KOPT-K1 (cell line): Measurements from ENCODE around the gene COL11A2.

Experiments used
- H3K27ac ChIP-seq: fragments of 200-600 bp; sonication (generic); 2 replicates; pipeline ENCODE4 v1.5.1; 2016; ENCODE audit warnings: antibody characterized with exemption, mild to moderate bottlenecking, low read depth, low read length; ENCODE audit not compliant: poor library complexity, severe bottlenecking
- H3K36me3 ChIP-seq: fragments of 200-600 bp; sonication (generic); 2 replicates; pipeline ENCODE4 v1.5.1; 2017; ENCODE audit warnings: antibody characterized with exemption, mild to moderate bottlenecking, low read length, moderate library complexity; ENCODE audit not compliant: insufficient read depth
- H3K9me3 ChIP-seq: fragments of 200-600 bp; sonication (generic); 2 replicates; pipeline ENCODE4 v1.5.1; 2017; ENCODE audit warnings: antibody characterized with exemption, low read length, mild to moderate bottlenecking; ENCODE audit not compliant: insufficient read depth, poor library complexity, severe bottlenecking

COL11A2 gene

GRCh38 chr6:33142501-33143070 lies 49.7 kb downstream of the COL11A2 start:
- Histone ChIP-seq H3K36me3 (no peaks in the 10 kb centered on the region), H3K27ac (no peak overlapping the region), H3K9me3 (no peaks in the 10 kb centered on the region)

DNA sequence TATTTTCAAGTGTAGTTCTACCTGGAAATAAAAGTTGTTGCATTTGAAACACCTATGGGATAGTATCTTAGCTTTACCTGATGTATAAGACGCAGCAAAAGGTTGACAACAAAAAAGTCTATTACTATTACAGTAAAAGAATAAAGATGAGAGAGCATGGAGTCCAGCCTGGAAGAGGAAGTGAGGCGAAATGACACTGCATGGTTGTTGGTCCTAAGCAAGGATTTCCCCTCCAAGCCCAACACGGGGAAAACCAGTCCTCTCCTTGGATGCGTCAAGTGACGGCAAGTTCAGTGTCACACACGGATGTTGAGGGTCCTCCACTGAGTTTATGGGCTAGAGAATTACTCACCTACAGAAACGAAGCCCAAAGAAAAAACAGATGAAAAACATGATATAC lies 51.7 kb downstream of the COL11A2 start:
- Histone ChIP-seq H3K9me3 (no peaks in the 10 kb centered on the region), H3K27ac (no peak overlapping the region)

DNA sequence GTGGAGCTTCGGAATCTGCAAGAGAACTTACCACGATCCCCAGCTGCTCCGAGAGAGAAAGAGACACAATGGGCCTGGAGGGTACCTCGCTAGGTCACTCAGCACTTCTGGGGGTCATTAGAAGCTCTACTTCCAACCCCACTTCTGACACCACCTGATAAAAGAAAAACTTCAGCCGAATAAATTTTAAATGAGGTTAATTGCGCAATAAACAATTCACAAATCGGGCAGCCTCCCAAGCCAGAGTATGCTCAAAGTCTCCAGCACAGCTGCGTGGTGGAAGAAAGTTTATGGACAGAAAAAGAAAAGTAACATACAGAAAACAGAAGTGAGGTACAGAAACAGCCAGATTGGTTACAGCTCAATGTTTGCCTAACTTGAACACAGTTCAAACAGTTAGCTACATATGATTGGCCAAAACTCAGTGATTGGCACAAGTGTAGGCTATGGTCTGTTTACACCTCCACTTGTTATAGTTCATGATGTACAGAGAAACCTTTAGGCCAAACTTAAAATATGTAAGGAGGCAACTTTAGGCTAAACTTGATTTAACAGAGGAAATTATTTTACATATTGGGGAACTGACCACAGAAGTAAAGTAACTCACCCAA lies 52.6 kb downstream of the COL11A2 start:
- Histone ChIP-seq H3K9me3 (no peaks in the 10 kb centered on the region), H3K27ac (no peak overlapping the region)

More for the DNA sequence above, 51.7 kb downstream of the COL11A2 start:
- H3K36me3 ChIP-seq, result no peaks in the 10 kb centered on the region

GRCh38 chr6:33136310-33136900 lies 55.9 kb downstream of the COL11A2 start:
- no peaks in the 10 kb centered on the region for H3K36me3 ChIP-seq
- no peaks in the 10 kb centered on the region for H3K9me3 ChIP-seq
- no peak overlapping the region for H3K27ac ChIP-seq

More for the DNA sequence above, 52.6 kb downstream of the COL11A2 start:
- H3K36me3 ChIP-seq, result no peaks in the 10 kb centered on the region

DNA sequence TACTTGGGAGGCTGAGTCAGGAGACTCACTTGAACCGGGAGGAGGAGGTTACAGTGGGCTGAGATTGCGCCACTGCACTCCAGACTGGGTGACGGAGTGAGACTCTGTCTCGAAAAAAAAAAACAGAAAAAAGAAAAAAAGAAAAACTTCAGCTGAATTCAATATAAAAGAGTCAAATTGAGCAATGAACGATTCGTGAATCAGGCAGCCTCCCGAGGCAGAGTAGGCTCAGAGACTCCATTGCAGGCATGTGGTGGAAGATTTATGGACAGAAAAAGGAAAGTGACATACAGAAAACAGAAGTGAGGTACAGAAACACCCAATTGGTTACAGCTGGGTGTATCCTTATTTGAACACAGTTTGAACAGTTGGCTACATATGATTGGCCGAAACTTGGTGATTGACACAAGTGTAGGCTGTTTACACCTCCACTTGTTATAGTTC lies 60.2 kb downstream of the COL11A2 start:
- Histone ChIP-seq H3K9me3 (no peaks in the 10 kb centered on the region), H3K27ac (no peak overlapping the region), H3K36me3 (no peaks in the 10 kb centered on the region)

GRCh38 chr6:33128318-33128717 lies 63.9 kb downstream of the COL11A2 start:
- Histone ChIP-seq H3K36me3 (no peaks in the 10 kb centered on the region), H3K27ac (no peak overlapping the region), H3K9me3 (peaks cover 21% of the 10 kb centered on the region)

DNA sequence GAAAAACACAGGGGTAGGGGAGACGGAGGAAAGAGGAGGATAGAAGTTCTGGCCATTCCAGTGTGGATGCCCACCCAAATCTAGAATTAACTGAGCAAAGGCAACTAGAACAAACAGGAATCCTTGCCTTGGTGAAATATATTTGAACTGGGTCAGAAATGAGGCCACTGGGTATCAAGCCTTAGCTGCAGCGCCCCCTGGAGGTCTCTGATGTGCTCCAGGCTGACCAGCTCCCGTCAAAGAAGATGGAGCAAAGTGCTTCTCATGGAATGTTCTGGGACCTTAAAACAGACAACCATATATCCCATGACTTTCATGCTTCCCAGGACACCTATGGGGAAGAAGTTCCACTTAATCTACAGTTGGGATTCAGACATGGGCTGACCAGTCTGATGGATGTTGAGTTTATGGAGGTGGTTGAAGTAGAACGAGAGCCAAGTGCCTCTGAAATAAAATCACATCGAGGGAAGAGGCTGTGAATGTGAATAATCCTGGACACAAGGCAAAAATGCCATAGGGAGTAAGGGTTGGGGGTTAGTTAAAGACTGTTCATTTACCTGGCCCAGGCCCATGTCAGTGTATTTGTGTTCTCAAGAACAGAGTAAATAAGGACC lies 66.1 kb downstream of the COL11A2 start:
- H3K36me3 ChIP-seq, result no peaks in the 10 kb centered on the region
- H3K9me3 ChIP-seq, result peaks cover 22% of the 10 kb centered on the region
- H3K27ac ChIP-seq, result no peak overlapping the region

DNA sequence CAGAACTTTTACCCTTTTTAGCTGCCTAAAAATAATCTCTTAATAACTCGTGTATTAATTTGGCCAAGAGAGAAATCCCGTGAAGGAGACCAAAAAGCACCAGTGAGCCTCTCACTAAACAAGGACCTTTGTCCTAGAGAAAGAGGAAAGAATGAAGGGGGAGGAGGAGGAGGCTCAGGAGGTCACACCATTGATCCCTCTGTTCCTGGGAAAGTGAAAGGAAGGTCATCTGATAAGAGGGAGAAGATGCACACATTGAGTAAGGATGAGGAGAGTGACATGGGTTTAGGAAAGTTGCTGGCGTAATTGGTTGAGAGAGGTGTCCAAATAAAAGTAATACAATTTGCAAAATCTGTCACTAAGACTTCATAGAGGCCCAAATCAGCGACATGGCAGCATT lies 67.3 kb downstream of the COL11A2 start:
- H3K27ac ChIP-seq, result no peak overlapping the region
- peaks cover 22% of the 10 kb centered on the region for H3K9me3 ChIP-seq
- H3K36me3 ChIP-seq, result no peaks in the 10 kb centered on the region

GRCh38 chr6:33124525-33124901 lies 67.8 kb downstream of the COL11A2 start:
- Histone ChIP-seq H3K27ac (no peak overlapping the region), H3K36me3 (no peaks in the 10 kb centered on the region), H3K9me3 (peaks cover 22% of the 10 kb centered on the region)

DNA sequence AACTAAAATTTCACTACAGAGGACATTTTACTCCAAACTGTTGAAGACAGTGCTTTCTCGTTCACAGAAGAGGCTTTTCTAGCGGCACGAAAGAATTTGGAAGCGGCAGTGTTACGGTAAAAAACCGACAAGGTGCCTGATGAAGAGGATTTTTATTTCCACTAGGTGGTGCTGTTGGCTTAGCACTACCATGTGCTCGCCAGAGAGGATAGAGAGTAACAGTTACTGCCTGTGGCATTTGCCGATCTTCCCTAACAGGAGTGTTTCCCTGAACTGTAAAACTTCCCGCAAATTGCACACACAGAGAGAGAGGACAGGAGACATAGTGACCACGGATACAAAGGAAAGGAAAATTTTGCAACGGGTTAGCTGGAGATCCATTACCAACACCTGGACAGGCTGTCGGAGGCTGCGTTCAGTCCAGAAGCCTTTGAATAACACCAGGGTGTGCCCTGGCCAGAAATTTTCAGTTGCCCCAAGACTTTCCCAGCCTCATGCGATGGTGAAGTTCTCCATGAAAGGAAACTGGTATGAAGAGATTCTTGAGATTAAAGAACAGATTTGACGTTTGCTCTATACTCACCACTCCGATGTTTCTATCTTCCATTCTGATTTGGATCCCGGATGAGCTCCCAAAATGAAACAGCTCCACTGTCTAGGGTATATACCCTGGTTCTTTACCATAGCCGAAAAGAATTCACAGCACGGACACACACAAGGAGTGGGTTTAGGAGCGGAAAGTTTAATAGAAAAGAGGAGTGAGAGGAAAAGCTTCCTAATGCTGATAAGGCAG lies 68.3 kb downstream of the COL11A2 start:
- peaks cover 22% of the 10 kb centered on the region for H3K9me3 ChIP-seq
- H3K27ac ChIP-seq, result no peak overlapping the region
- no peaks in the 10 kb centered on the region for H3K36me3 ChIP-seq

DNA sequence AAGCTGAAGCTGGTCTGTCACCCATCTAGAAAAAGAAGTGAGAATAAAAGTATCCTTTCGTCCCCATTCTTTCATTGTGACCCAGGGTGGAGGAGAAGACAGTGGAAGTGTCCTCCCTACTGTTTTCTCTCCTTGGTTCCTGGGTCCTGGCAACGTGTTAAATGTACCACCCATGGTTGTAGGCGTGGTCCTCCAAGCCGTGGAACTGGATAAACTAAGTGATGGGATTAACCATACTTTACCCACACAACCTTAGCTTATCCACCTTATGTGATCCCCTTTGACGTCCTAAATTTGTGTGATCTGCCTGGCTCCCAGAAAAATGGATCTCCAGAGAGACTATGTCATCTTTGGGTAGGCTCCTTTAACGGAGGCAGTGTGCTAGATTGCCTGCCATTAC lies 69.1 kb downstream of the COL11A2 start:
- Histone ChIP-seq H3K9me3 (peaks cover 22% of the 10 kb centered on the region), H3K36me3 (no peaks in the 10 kb centered on the region), H3K27ac (no peak overlapping the region)

DNA sequence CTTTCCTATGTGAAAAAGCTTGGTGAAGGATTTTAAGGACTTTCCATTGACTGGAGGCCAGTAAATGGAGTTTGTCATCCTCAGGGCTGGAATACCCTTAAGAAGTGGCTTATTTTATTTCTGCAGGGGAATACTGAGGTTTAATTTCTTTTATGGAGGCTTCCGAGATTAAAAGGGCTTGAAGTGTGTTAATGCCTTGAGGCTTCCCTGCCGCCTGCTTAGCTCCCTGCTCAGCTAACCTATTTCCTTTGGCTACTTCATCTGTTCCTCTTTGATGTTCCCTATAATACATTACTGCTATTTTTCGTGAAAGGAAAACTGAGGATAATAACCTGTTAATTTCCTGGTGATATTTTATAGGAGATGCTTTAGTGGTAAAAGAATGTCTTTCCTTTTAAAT lies 72.3 kb downstream of the COL11A2 start:
- Histone ChIP-seq H3K9me3 (peaks cover 19% of the 10 kb centered on the region), H3K27ac (no peak overlapping the region), H3K36me3 (no peaks in the 10 kb centered on the region)

DNA sequence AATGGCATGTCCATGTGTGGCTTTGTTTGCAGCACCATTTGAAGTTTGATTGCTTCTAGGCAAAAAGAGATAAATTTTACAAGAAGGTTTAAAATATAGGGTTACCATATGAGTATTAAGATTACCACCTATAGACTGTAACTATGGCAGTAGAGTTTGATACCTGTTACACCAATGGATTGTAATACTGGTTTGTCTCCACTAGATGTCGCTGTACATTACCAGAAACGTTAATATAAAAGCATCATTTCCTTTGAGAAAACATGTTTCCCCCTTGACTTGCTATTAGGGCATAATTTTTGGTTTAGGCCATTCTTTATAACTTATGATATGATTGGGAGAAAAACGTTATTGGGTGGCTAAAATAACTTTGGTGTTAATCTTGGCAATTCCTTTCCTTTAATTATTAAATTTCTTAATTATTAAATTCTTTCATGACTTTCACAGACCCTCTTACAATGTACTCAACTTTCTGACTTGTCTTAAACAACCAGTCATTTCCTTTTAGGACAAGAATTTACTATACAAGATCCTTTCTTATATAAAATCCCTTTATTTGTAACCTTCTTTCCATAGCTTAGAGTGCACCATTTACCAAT lies 73.6 kb downstream of the COL11A2 start:
- H3K9me3 ChIP-seq, result peaks cover 5% of the 10 kb centered on the region
- no peak overlapping the region for H3K27ac ChIP-seq
- H3K36me3 ChIP-seq, result no peaks in the 10 kb centered on the region

- H3K9me3 ChIP-seq, result no peaks in the 10 kb centered on the region
- no peak overlapping the region for H3K27ac ChIP-seq
- H3K36me3 ChIP-seq, result no peaks in the 10 kb centered on the region
These were observed 74.4 kb downstream of the COL11A2 start for GRCh38 chr6:33117811-33118277.
